Esophagus muscularis mucosa (tissue), 4 donors: ENCODE results near the gene KIFC1.

ENCODE experiments used
- EP300 ChIP-seq: sonication (generic); formaldehyde crosslinking; IDR thresholded peaks from one replicate; pipeline ENCODE4 v1.6.1; 2017; ENCODE audit warnings: antibody characterized with exemption
- POLR2A ChIP-seq: fragments of 450-650 bp; IDR thresholded peaks from one replicate; pipeline ENCODE4 v1.6.1; 2017; ENCODE audit warnings: antibody characterized with exemption, moderate library complexity, mild to moderate bottlenecking, low read depth
- TF ChIP-seq, protein P1 (sequence below), 3 experiments: fragments of 200-600 bp in 2 of 3; fragments of 450-650 bp in 1 of 3; sonication (generic) in 2 of 3; IDR thresholded peaks; one replicate each; pipeline ENCODE4 v1.5.1; 2017 to 2019; ENCODE audit warnings: antibody characterized with exemption in 3 of 3, mild to moderate bottlenecking in 2 of 3, moderate library complexity in 1 of 3

DNA sequence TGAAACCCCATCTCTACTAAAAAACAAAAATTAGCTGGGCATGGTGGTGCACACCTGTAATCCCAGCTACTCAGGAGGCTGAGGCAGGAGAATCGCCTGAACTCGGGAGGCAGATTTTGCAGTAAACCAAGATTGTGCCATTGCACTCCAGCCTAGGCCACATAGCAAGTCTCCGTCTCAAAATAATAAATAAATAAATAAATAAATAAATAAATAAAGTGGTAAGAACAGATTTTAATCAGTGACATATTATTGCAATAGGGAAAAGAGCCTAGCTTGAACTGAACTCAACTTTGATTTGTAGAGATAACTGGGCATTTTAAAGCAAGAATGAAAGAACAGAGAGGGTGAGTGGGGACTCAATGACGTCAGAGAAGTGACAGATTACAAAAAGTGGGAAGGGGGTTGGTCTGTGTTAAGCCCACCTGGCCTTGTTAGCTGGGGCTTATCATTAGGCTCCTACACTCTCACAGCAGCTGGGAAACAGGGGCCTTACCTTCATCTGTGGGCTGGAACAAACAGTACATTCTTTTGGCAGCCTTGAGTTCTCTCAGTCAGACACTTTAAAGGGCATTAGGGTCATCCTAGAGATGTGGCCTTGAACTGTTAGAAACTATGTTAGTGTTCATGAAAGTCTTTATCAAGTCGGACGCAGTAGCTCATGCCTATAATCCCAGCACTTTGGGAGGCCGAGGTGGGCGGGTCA, 24.5 kb upstream of the KIFC1 start:
- TF ChIP-seq EP300 (no peak), POLR2A (no peak)
- TF ChIP-seq, protein P1, sequence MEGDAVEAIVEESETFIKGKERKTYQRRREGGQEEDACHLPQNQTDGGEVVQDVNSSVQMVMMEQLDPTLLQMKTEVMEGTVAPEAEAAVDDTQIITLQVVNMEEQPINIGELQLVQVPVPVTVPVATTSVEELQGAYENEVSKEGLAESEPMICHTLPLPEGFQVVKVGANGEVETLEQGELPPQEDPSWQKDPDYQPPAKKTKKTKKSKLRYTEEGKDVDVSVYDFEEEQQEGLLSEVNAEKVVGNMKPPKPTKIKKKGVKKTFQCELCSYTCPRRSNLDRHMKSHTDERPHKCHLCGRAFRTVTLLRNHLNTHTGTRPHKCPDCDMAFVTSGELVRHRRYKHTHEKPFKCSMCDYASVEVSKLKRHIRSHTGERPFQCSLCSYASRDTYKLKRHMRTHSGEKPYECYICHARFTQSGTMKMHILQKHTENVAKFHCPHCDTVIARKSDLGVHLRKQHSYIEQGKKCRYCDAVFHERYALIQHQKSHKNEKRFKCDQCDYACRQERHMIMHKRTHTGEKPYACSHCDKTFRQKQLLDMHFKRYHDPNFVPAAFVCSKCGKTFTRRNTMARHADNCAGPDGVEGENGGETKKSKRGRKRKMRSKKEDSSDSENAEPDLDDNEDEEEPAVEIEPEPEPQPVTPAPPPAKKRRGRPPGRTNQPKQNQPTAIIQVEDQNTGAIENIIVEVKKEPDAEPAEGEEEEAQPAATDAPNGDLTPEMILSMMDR (IDR thresholded peaks at IDR 0.05) = no peak
